A549 treated with AZD9567 at 1 μM for 4 hours (cell line): Measurements from ENCODE around the gene ANAPC7. TPM values are rescaled to one million over a fixed set of nuclear protein-coding genes. Genes with fewer than 3 reads are reported as not detected.

Experiments
- total RNA-seq: library from RNA; stranded (reverse); fragments of 200-300 nt; extraction: Qiagen RNA extraction; gene quantifications from 5 replicates; pipeline ENCODE4 v1.2.3, GENCODE V29; 2022; ENCODE audit not compliant: insufficient read depth

ANAPC7 gene, protein sequence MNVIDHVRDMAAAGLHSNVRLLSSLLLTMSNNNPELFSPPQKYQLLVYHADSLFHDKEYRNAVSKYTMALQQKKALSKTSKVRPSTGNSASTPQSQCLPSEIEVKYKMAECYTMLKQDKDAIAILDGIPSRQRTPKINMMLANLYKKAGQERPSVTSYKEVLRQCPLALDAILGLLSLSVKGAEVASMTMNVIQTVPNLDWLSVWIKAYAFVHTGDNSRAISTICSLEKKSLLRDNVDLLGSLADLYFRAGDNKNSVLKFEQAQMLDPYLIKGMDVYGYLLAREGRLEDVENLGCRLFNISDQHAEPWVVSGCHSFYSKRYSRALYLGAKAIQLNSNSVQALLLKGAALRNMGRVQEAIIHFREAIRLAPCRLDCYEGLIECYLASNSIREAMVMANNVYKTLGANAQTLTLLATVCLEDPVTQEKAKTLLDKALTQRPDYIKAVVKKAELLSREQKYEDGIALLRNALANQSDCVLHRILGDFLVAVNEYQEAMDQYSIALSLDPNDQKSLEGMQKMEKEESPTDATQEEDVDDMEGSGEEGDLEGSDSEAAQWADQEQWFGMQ
- 50.5 to 55.6 TPM (median 53.7 TPM) in 5 replicates for total RNA-seq

DNA sequence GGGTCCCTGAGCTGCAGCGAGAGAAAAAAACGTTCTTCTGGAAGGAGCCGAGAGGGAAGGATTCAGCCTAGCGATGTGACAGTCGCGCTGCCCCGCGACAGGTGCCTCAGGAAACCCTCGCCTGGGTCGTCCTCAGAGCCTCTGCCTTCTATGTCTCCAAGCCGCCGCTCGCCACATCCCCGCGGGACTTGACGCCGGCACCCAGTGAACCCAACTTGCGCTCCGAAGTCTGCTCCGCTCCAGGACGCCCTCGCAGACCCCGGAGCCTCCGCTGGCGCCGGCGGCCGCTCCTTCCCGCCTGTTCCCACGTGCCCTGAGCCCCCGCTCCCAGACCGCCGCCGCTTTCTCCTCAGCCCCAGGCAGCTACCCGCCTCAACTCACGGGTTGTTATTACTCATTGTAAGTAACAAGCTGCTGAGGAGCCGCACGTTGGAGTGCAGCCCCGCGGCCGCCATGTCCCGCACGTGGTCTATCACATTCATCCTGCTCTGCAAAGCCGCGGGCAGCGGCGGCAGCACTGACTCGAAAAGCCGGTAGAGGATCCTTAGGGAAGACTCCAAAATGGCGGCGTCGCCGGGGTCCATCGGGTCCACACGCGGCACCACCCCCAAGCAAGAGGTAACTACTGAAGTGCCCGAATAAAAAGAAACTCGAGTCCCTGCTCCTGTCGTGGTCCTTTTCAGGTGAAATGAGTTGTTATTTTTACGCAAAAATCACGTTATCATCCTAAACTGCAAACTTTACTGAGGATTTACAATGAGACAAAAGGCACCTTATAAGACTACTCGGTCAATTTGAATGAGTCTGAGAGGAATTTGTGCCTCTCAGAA lies at the start of gene ANAPC7:
ANAPC7 (minus strand) TSS at position 563 of the 830 bp plus-strand sequence; CDS start at position 482, 81 bp downstream.

DNA sequence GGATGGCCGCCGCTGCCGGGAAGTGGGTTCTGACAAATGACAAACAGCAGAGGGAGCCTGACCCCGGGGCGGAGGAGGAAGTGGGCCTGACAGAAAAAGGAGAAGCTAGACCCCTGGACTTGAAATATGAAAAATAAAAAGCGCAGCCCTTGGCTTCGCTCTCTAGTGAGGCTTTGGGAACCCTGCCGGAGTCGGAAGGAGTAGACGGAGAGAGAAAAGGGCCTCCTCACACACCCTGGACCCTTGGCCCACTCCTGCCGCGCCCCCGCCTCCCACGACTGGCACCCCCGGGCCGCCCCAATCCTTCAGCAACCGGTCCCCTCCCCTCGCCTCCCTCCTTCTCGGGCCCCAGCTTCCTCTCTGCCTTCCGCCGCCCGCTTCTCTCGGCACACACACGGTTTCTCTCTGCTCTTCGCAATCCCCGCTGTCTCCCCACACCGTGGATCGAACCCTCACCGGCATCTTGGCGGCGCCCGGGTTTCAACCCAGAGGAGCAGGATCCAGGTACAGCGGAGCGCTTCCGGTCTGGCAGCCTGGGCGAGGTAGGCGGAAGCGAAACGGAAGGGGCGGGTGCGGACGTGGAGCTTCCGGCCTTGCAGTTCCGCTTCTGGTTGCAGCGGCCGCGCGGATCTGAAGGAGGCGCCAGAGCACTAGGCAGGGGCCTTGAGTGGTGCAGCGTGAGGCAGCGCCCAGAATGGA lies 46.4 kb upstream of the ANAPC7 start, which contains the start of gene ARPC3:
ARPC3 (minus strand) TSS at position 539 of the 699 bp plus-strand sequence; CDS start at position 462, 77 bp downstream.

Other genes with a start within 250 kb of the ANAPC7 start
- gene ATP2A2, start 122.5 kb downstream of the ANAPC7 start, total RNA-seq = 248 to 299 TPM (median 282 TPM) in 5 replicates
- 434 to 614 TPM (median 442 TPM) in 5 replicates for gene ARPC3, start 46.6 kb upstream of the ANAPC7 start, total RNA-seq
- gene GPN3, start 64.5 kb upstream of the ANAPC7 start, total RNA-seq = 18.4 to 37.3 TPM (median 35.8 TPM) in 5 replicates
- 14.0 to 21.0 TPM (median 19.4 TPM) in 5 replicates for gene FAM216A, start 65.1 kb upstream of the ANAPC7 start, total RNA-seq
- 145 to 192 TPM (median 154 TPM) in 5 replicates for gene VPS29, start 98.4 kb upstream of the ANAPC7 start, total RNA-seq
- gene RAD9B, start 98.6 kb upstream of the ANAPC7 start, total RNA-seq = 0.26 to 0.40 TPM (median 0.32 TPM) in 4 of 5 replicates, not detected in the other
- gene PPTC7, start 179.6 kb upstream of the ANAPC7 start, total RNA-seq = 21.4 to 29.7 TPM (median 26.7 TPM) in 5 replicates
- 17.9 to 33.0 TPM (median 31.7 TPM) in 5 replicates for gene TCTN1, start 210.4 kb upstream of the ANAPC7 start, total RNA-seq